ENCODE measurements around the gene B3GNT2.
"Not testable (repeated sequence)": the region's sequence is repeated elsewhere in the genome, so short reads cannot be mapped to it uniquely, and the experiment has no call there.

B3GNT2 gene

GRCh38 chr2:62184512-62185230 lies 11.2 kb upstream of the B3GNT2 start:
- DNase-seq (ENCODE audit: low read depth in 1 of 2, low spot score in 1 of 2): no peak

- no peak for DNase-seq (ENCODE audit: low read depth in 1 of 2, low spot score in 1 of 2)
Observed at GRCh38 chr2:62185475-62186155, 10.3 kb upstream of the B3GNT2 start.

- no peak for DNase-seq (ENCODE audit: low read depth in 1 of 2, low spot score in 1 of 2)
Observed at GRCh38 chr2:62186156-62186905, 9.6 kb upstream of the B3GNT2 start.

- DNase-seq (ENCODE audit: low read depth in 1 of 2, low spot score in 1 of 2): no peak
Observed at GRCh38 chr2:62187246-62187645, 8.7 kb upstream of the B3GNT2 start.

- DNase-seq (ENCODE audit: low read depth in 1 of 2, low spot score in 1 of 2): no peak
Observed at GRCh38 chr2:62188416-62188815, 7.5 kb upstream of the B3GNT2 start.

- DNase-seq (ENCODE audit: low read depth in 1 of 2, low spot score in 1 of 2): no peak
Observed at GRCh38 chr2:62189196-62189595, 6.7 kb upstream of the B3GNT2 start.

GRCh38 chr2:62192811-62193210 lies 3.1 kb upstream of the B3GNT2 start:
- no peak for DNase-seq (ENCODE audit: low read depth in 1 of 2, low spot score in 1 of 2)

- no peak for DNase-seq (ENCODE audit: low read depth in 1 of 2, low spot score in 1 of 2)
Observed at GRCh38 chr2:62194558-62195420, 1.1 kb upstream of the B3GNT2 start.

GRCh38 chr2:62196278-62196901 lies 475 bp downstream of the B3GNT2 start:
- DNase-seq (ENCODE audit: low read depth in 1 of 2, low spot score in 1 of 2): peak; percentile 36 to 48

GRCh38 chr2:62197011-62197924 lies 1.4 kb downstream of the B3GNT2 start:
- DNase-seq (ENCODE audit: low read depth in 1 of 2, low spot score in 1 of 2): no peak

GRCh38 chr2:62197925-62198633 lies 2.2 kb downstream of the B3GNT2 start:
- no peak for DNase-seq (ENCODE audit: low read depth in 1 of 2, low spot score in 1 of 2)

- not testable (repeated sequence) for DNase-seq (ENCODE audit: low read depth in 1 of 2, low spot score in 1 of 2)
Observed at GRCh38 chr2:62198854-62199253, 2.9 kb downstream of the B3GNT2 start.

- DNase-seq (ENCODE audit: low read depth in 1 of 2, low spot score in 1 of 2): no peak
Observed at GRCh38 chr2:62199392-62200125, 3.6 kb downstream of the B3GNT2 start.

- no peak for DNase-seq (ENCODE audit: low read depth in 1 of 2, low spot score in 1 of 2)
Observed at GRCh38 chr2:62200291-62200841, 4.5 kb downstream of the B3GNT2 start.

GRCh38 chr2:62200868-62201267 lies 5.0 kb downstream of the B3GNT2 start:
- DNase-seq (ENCODE audit: low read depth in 1 of 2, low spot score in 1 of 2): no peak

- no peak for DNase-seq (ENCODE audit: low read depth in 1 of 2, low spot score in 1 of 2)
Observed at GRCh38 chr2:62201307-62201706, 5.4 kb downstream of the B3GNT2 start.

GRCh38 chr2:62202019-62202722 lies 6.3 kb downstream of the B3GNT2 start:
- no peak for DNase-seq (ENCODE audit: low read depth in 1 of 2, low spot score in 1 of 2)

Data from activated CD4-positive, alpha-beta T cell treated with anti-CD3 and anti-CD28 coated beads, Interleukin-2, amount 50 U/mL, for 24 hours (primary cell).